Measurements from ENCODE around the gene KCNN3.

The KCNN3 gene

GRCh38 chr1:154888757-154889156, 18.7 kb upstream of the KCNN3 start:
- H3K4me3 ChIP-seq (replicated peaks in 1 of 2; ENCODE audit: low read depth in 2 of 2, low read length in 2 of 2) = no peak overlapping the region
- TF ChIP-seq, protein P1, sequence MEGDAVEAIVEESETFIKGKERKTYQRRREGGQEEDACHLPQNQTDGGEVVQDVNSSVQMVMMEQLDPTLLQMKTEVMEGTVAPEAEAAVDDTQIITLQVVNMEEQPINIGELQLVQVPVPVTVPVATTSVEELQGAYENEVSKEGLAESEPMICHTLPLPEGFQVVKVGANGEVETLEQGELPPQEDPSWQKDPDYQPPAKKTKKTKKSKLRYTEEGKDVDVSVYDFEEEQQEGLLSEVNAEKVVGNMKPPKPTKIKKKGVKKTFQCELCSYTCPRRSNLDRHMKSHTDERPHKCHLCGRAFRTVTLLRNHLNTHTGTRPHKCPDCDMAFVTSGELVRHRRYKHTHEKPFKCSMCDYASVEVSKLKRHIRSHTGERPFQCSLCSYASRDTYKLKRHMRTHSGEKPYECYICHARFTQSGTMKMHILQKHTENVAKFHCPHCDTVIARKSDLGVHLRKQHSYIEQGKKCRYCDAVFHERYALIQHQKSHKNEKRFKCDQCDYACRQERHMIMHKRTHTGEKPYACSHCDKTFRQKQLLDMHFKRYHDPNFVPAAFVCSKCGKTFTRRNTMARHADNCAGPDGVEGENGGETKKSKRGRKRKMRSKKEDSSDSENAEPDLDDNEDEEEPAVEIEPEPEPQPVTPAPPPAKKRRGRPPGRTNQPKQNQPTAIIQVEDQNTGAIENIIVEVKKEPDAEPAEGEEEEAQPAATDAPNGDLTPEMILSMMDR (IDR thresholded peaks at IDR 0.05; ENCODE audit: low read depth, low read length) = no peak
- DNase-seq (ENCODE audit: low read depth in 2 of 2) = no peak

- DNase-seq (ENCODE audit: low read depth in 2 of 2) = no peak
- TF ChIP-seq, protein P1 (IDR thresholded peaks at IDR 0.05; ENCODE audit: low read depth, low read length) = no peak
- no peak overlapping the region for H3K4me3 ChIP-seq (replicated peaks in 1 of 2; ENCODE audit: low read depth in 2 of 2, low read length in 2 of 2)
Observed at GRCh38 chr1:154886281-154887015, 16.4 kb upstream of the KCNN3 start.

DNA sequence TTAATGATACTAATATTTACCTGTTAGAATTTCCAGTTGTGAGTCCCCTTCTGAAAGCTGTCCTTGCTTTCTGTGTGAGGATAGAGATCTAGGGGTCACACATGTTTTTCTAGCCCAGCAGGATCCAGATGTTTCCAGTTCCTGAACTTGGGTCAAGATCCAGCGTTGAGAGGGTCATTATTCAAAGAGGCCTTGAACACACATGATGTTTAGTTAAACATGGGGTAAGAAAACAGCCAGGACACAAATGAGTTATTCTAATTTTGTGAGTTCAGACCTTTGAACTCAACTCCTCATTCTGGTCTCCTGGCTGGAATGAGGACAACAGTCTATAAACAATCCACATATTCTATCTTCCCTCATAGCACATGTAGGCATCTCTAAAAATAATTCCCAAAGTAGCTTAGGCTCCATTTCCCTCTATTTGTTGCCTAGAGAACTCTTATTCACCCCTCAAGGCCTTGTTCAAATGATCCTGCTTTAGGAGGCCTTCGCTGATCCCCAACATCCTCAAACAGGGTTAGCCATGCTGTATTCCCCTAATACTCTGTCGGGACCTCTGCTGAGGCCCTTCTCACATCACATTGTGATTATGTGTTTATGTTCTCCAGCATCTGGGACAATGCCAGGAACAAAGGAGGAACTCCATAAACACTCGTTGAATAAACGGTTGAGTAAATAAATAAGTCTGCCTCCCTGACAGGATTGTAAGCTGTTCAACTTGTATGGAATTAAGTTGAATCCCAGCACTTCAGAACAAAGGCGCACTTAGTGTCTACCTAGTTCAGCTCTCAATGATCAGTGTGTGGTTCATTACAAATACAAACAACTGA, 15.0 kb upstream of the KCNN3 start:
- TF ChIP-seq, protein P1 (IDR thresholded peaks at IDR 0.05; ENCODE audit: low read depth, low read length) = no peak
- no peak for DNase-seq (ENCODE audit: low read depth in 2 of 2)
- no peak overlapping the region for H3K4me3 ChIP-seq (replicated peaks in 1 of 2; ENCODE audit: low read depth in 2 of 2, low read length in 2 of 2)

GRCh38 chr1:154883919-154884868, 14.1 kb upstream of the KCNN3 start:
- TF ChIP-seq, protein P1 (IDR thresholded peaks at IDR 0.05; ENCODE audit: low read depth, low read length) = no peak
- H3K4me3 ChIP-seq (replicated peaks in 1 of 2; ENCODE audit: low read depth in 2 of 2, low read length in 2 of 2) = no peak overlapping the region
- DNase-seq (ENCODE audit: low read depth in 2 of 2) = no peak

- TF ChIP-seq, protein P1 (IDR thresholded peaks at IDR 0.05; ENCODE audit: low read depth, low read length) = no peak
- DNase-seq (ENCODE audit: low read depth in 2 of 2) = no peak
- no peak overlapping the region for H3K4me3 ChIP-seq (replicated peaks in 1 of 2; ENCODE audit: low read depth in 2 of 2, low read length in 2 of 2)
Observed at GRCh38 chr1:154881820-154882535, 11.9 kb upstream of the KCNN3 start.

DNA sequence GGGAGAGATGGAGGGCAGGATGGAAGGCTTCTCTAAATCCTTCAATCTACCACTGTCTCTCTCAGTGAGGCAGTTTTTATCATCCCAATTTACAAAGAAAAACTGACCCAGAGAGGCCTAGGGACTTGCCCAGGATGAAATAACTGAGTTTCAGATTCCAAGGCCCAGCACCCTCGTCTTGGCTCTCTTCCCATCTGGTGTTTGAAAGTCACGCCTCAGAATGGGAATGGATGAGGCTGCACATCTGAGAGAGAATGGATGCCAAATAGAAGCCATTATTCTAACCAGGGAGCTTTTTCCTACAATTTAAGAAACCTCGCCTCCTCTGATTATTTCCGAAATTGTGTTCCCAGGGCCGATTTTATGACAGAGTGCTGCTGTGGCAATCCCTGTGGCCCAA, 10.6 kb upstream of the KCNN3 start:
- no peak overlapping the region for H3K4me3 ChIP-seq (replicated peaks in 1 of 2; ENCODE audit: low read depth in 2 of 2, low read length in 2 of 2)
- TF ChIP-seq, protein P1 (IDR thresholded peaks at IDR 0.05; ENCODE audit: low read depth, low read length) = no peak
- DNase-seq (ENCODE audit: low read depth in 2 of 2) = peak in 1 of 2 donors; percentile 25
